Keratinocyte (primary cell): Measurements from ENCODE around the gene RNU6-8. TPM values are rescaled to one million over a fixed set of nuclear protein-coding genes. Genes with fewer than 3 reads are reported as not detected.

Source experiments
- DNase-seq: peaks from one replicate; pipeline ENCODE4 v3.0.0-alpha.2; 2011; ENCODE audit warnings: low read depth, missing footprints, low spot score
- FAIRE-seq: peaks from 2 replicates; lab custom pipeline; 2011; peaks lifted over from hg19 to GRCh38; lab: Jason Lieb, UNC
- H2AFZ ChIP-seq: 2 replicates; pipeline ENCODE4 v1.6.0; 2012; ENCODE audit warnings: low read length, control low read depth, inconsistent platforms; ENCODE audit not compliant: control insufficient read depth
- H3K27ac ChIP-seq: 2 replicates; pipeline ENCODE4 v1.5.1; 2011; ENCODE audit warnings: low read length; ENCODE audit not compliant: control insufficient read depth, insufficient read depth
- H3K27me3 ChIP-seq: 3 replicates; pipeline ENCODE4 v1.6.0; 2011; ENCODE audit warnings: low read length; ENCODE audit not compliant: control insufficient read depth, insufficient read depth; ENCODE audit errors: extremely low read depth
- H3K36me3 ChIP-seq, 2 experiments: 2 replicates in 1 of 2; 3 replicates in 1 of 2; pipeline ENCODE4 v1.5.1; 2011; ENCODE audit warnings: low read length in 2 of 2, mild to moderate bottlenecking in 1 of 2; ENCODE audit not compliant: control insufficient read depth in 2 of 2, insufficient read depth in 2 of 2; ENCODE audit errors: extremely low read depth in 1 of 2
- H3K4me1 ChIP-seq: 3 replicates; pipeline ENCODE4 v1.5.1; 2011; ENCODE audit warnings: low read length; ENCODE audit not compliant: control insufficient read depth, insufficient read depth; ENCODE audit errors: extremely low read depth
- H3K4me2 ChIP-seq: 3 replicates; pipeline ENCODE4 v1.6.0; 2011; ENCODE audit warnings: low read depth, low read length; ENCODE audit not compliant: control insufficient read depth, insufficient read depth; ENCODE audit errors: extremely low read depth
- H3K4me3 ChIP-seq, 3 experiments: fragments of 200-600 bp in 1 of 3; sonication (generic) in 1 of 3; 2 replicates in 2 of 3; 3 replicates in 1 of 3; pipeline ENCODE4 v1.5.1; 2011 to 2016; ENCODE audit warnings: low read length in 3 of 3, mild to moderate bottlenecking in 3 of 3, control low read depth in 2 of 3, inconsistent platforms in 1 of 3, low read depth in 1 of 3, mixed read lengths in 1 of 3, mixed run types in 1 of 3, moderate library complexity in 1 of 3; ENCODE audit not compliant: control insufficient read depth in 2 of 3, insufficient read depth in 2 of 3; ENCODE audit errors: extremely low read depth in 1 of 3
- H3K79me2 ChIP-seq: 2 replicates; pipeline ENCODE4 v1.6.0; 2012; ENCODE audit warnings: low read length; ENCODE audit not compliant: control insufficient read depth, insufficient read depth
- H3K9ac ChIP-seq: 3 replicates; pipeline ENCODE4 v1.6.0; 2011; ENCODE audit warnings: low read length; ENCODE audit not compliant: control insufficient read depth, insufficient read depth; ENCODE audit errors: extremely low read depth
- H3K9me1 ChIP-seq: 3 replicates; pipeline ENCODE4 v1.6.0; 2011; ENCODE audit warnings: low read length; ENCODE audit not compliant: control insufficient read depth, insufficient read depth; ENCODE audit errors: extremely low read depth
- H3K9me3 ChIP-seq: 2 replicates; pipeline ENCODE4 v1.5.1; 2012; ENCODE audit warnings: low read depth, low read length; ENCODE audit not compliant: control insufficient read depth
- H4K20me1 ChIP-seq: 3 replicates; pipeline ENCODE4 v1.6.0; 2011; ENCODE audit warnings: low read length; ENCODE audit not compliant: control insufficient read depth, insufficient read depth; ENCODE audit errors: extremely low read depth
- CTCF ChIP-seq, 3 experiments: IDR thresholded peaks in 1 of 3; conservative IDR thresholded peaks in 1 of 3; optimal IDR thresholded peaks in 1 of 3; 2 replicates in 2 of 3; 3 replicates in 1 of 3; pipeline versions ENCODE3 to v1.5.1; 2011; ENCODE audit warnings: low read length in 3 of 3, mild to moderate bottlenecking in 3 of 3, moderate library complexity in 2 of 3, control low read depth in 1 of 3, inconsistent platforms in 1 of 3; ENCODE audit not compliant: insufficient read depth in 2 of 3; ENCODE audit errors: extremely low read depth in 1 of 3
- EZH2 ChIP-seq: IDR thresholded peaks from one replicate; pipeline ENCODE4 v1.6.1; 2012; ENCODE audit warnings: inconsistent platforms, mild to moderate bottlenecking, low read length, moderate library complexity
- dilution Hi-C: fragments of 300-500 bp; cut with MboI; formaldehyde crosslinking; loops from one replicate; pipeline ENCODE4 v1.7.0; 2020; ENCODE audit warnings: low sequenced_read_pairs; ENCODE audit not compliant: extremely low pct_ligation_motif_present
- polyA plus RNA-seq, 5 experiments: library from polyadenylated mRNA; depleted of rRNA in 3 of 5; stranded (reverse) in 3 of 5; stranded (forward) in 1 of 5; unstranded in 1 of 5; fragments of >200 nt; gene quantifications; 1 replicate in 1 of 5; 2 replicates in 3 of 5; 3 replicates in 1 of 5; pipeline versions ENCODE4 v1.2.1 to v1.2.3, GENCODE V29; 2011 to 2012; ENCODE audit warnings: missing spikeins in 2 of 5, low read depth in 1 of 5, low replicate concordance in 1 of 5
- small RNA-seq, 3 experiments: library from RNA; depleted of rRNA; stranded (forward); fragments of <200 nt; gene quantifications; one replicate each; pipeline ENCODE3, GENCODE V24; 2012; ENCODE audit warnings: low read depth in 3 of 3, low replicate concordance in 1 of 3; ENCODE audit not compliant: insufficient read length in 3 of 3

RNU6-8 gene
- polyA plus RNA-seq, 1 donor (not counting 4 experiments of a cell fraction or from before 2014, with no cell fraction given): not detected

DNA sequence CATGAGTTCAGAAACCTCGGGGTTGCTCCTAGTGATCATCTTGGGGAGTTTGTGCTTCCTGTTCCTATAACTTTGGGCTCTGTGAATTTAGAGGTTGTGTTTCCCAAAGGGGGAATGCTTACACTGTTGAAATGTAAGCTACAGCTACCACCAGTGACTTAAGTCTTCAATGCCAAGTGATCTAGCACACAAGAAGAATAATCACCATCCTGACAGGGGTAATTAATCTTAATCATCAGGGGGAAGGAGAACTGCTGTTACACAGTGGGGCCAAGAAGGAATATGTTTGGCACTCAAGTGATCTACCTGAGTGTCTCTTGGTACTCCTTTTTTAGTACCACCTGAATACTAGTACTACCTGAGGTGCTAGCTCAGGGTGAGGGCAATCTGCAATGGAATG lies 36.1 kb downstream of the RNU6-8 start:
- H3K9me3 ChIP-seq: no peaks in the 10 kb centered on the region
- no peaks in the 10 kb centered on the region for H3K9me1 ChIP-seq
- H3K9ac ChIP-seq: no peak overlapping the region
- dilution Hi-C loops: no loop called here
- DNase-seq: no peak
- no peak overlapping the region for H3K4me2 ChIP-seq
- H4K20me1 ChIP-seq: no peaks in the 10 kb centered on the region
- H3K4me3 ChIP-seq: no peak overlapping the region
- no peaks in the 10 kb centered on the region for H3K79me2 ChIP-seq
- no peak for TF ChIP-seq EZH2
- TF ChIP-seq CTCF (optimal IDR thresholded peaks at IDR 0.05 in 1 of 3, IDR thresholded peaks at IDR 0.05 in 1 of 3, conservative IDR thresholded peaks at IDR 0.05 in 1 of 3; ENCODE audit: extremely low read depth in 1 of 3, insufficient read depth in 2 of 3, low read length in 3 of 3): no peak
- H3K27me3 ChIP-seq: no peaks in the 10 kb centered on the region
- H2AFZ ChIP-seq: no peak overlapping the region
- no peak for FAIRE-seq
- H3K4me1 ChIP-seq: no peaks in the 10 kb centered on the region
- no peak overlapping the region for H3K27ac ChIP-seq
- H3K36me3 ChIP-seq: no peaks in the 10 kb centered on the region

- Histone ChIP-seq H3K9me3 (no peaks in the 10 kb centered on the region), H3K4me3 (no peak overlapping the region), H3K9ac (no peak overlapping the region), H3K36me3 (no peaks in the 10 kb centered on the region), H3K27me3 (no peaks in the 10 kb centered on the region), H2AFZ (no peak overlapping the region), H3K4me2 (no peak overlapping the region), H3K79me2 (no peaks in the 10 kb centered on the region), H3K27ac (no peak overlapping the region), H3K4me1 (no peaks in the 10 kb centered on the region), H4K20me1 (no peaks in the 10 kb centered on the region), H3K9me1 (no peaks in the 10 kb centered on the region)
- DNase-seq (no peak), FAIRE-seq (no peak)
- TF ChIP-seq CTCF (optimal IDR thresholded peaks at IDR 0.05 in 1 of 3, IDR thresholded peaks at IDR 0.05 in 1 of 3, conservative IDR thresholded peaks at IDR 0.05 in 1 of 3; ENCODE audit: extremely low read depth in 1 of 3, insufficient read depth in 2 of 3, low read length in 3 of 3): no peak
- dilution Hi-C loops: no loop called here
Measured at GRCh38 chr14:32166029-32166428, 37.0 kb downstream of the RNU6-8 start.

Small RNAs within 50 kb of the gene (small RNA-seq; reads per million reads assigned to genes)
- gene RNU6-7 (0 reads per million in 3 experiments), gene RNU6-8 (0 to 0.33 (median 0.25) reads per million in 3 experiments)

Other genes starting within 250 kb of the RNU6-8 start
- 24.4 to 43.1 TPM (median 32.8 TPM) in 3 replicates for gene ARHGAP5, start 126.0 kb downstream of the RNU6-8 start, polyA plus RNA-seq
- not detected in 3 replicates for gene RNU6-7, start 1.2 kb downstream of the RNU6-8 start, polyA plus RNA-seq
- gene AKAP6, start 126.0 kb upstream of the RNU6-8 start, polyA plus RNA-seq: 1.3 to 2.6 TPM (median 2.0 TPM) in 3 replicates